ENCODE results near the gene PCDHGA3. TPM values are rescaled to one million over a fixed set of nuclear protein-coding genes. Genes with fewer than 3 reads are reported as not detected.

The PCDHGA3 gene
- total RNA-seq, 1 donor = 2.9 TPM

GRCh38 chr5:141362719-141363118 lies 19.1 kb downstream of the PCDHGA3 start:
- Histone ChIP-seq H3K9me3 (ENCODE audit: low read depth, low read length) (peaks cover 33% of the 10 kb centered on the region), H3K4me1 (ENCODE audit: insufficient read depth, low read length) (no peaks in the 10 kb centered on the region), H4K20me1 (ENCODE audit: insufficient read depth, low read length) (no peaks in the 10 kb centered on the region), H3K27ac (ENCODE audit: low read depth, low read length) (no peak overlapping the region), H3K4me3 (ENCODE audit: insufficient read depth, low read length) (no peak overlapping the region), H3K4me2 (ENCODE audit: insufficient read depth, low read length) (no peak overlapping the region), H3K79me2 (ENCODE audit: insufficient read depth, low read length) (no peaks in the 10 kb centered on the region), H2AFZ (ENCODE audit: low read length) (no peak overlapping the region), H3K36me3 (ENCODE audit: insufficient read depth, low read length) (no peaks in the 10 kb centered on the region), H3K27me3 (ENCODE audit: insufficient read depth, low read length) (peaks cover 59% of the 10 kb centered on the region)
- no peak for TF ChIP-seq CTCF (IDR thresholded peaks at IDR 0.05; ENCODE audit: extremely low read depth, low read depth, low read length)
- no peak for DNase-seq (ENCODE audit: insufficient read length, low spot score, missing footprints)

GRCh38 chr5:141363952-141364660 lies 20.5 kb downstream of the PCDHGA3 start, which contains the start of gene PCDHGA5:
TSS of gene PCDHGA5 (plus strand) at chr5:141364162. CDS start at chr5:141364331, 169 bp downstream.
- no peaks in the 10 kb centered on the region for H3K36me3 ChIP-seq (ENCODE audit: insufficient read depth, low read length)
- no peak for DNase-seq (ENCODE audit: insufficient read length, low spot score, missing footprints)
- H3K4me3 ChIP-seq (ENCODE audit: insufficient read depth, low read length) = peak within 1 kb of the TSS; percentile 53
- TF ChIP-seq CTCF (IDR thresholded peaks at IDR 0.05; ENCODE audit: extremely low read depth, low read depth, low read length) = peak; percentile 27
- no peaks in the 10 kb centered on the region for H3K79me2 ChIP-seq (ENCODE audit: insufficient read depth, low read length)
- H3K27ac ChIP-seq (ENCODE audit: low read depth, low read length) = no peak within 1 kb of the TSS
- no peak within 1 kb of the TSS for H2AFZ ChIP-seq (ENCODE audit: low read length)
- H3K4me1 ChIP-seq (ENCODE audit: insufficient read depth, low read length) = no peaks in the 10 kb centered on the region
- H3K4me2 ChIP-seq (ENCODE audit: insufficient read depth, low read length) = peak within 1 kb of the TSS; percentile 36
- H3K9me3 ChIP-seq (ENCODE audit: low read depth, low read length) = peaks cover 33% of the 10 kb centered on the region
- no peaks in the 10 kb centered on the region for H4K20me1 ChIP-seq (ENCODE audit: insufficient read depth, low read length)
- peaks cover 64% of the 10 kb centered on the region for H3K27me3 ChIP-seq (ENCODE audit: insufficient read depth, low read length)

DNA sequence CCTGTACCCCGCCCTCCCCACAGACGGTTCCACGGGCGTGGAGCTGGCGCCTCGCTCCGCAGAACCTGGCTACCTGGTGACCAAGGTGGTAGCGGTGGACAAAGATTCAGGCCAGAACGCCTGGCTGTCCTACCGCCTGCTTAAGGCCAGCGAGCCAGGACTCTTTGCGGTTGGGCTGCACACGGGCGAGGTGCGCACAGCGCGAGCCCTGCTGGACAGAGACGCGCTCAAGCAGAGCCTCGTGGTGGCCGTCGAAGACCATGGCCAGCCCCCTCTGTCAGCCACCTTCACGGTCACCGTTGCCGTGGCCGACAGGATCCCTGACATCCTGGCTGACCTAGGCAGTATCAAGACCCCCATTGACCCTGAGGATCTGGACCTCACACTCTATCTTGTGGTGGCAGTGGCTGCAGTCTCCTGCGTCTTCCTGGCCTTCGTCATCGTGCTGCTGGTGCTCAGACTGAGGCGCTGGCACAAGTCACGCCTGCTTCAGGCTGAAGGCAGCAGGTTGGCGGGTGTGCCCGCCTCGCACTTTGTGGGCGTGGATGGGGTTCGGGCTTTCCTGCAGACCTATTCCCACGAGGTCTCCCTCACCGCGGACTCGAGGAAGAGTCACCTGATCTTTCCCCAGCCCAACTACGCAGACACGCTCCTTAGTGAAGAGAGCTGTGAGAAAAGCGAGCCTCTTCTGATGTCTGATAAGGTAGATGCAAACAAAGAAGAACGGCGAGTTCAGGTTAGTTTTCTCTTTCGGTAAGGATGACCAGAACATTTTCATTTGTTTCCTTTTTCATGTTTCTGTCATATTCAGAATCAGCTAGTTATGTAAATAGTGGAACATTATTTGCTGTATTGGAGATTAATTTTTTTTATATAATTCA lies 22.6 kb downstream of the PCDHGA3 start:
- Histone ChIP-seq H2AFZ (ENCODE audit: low read length) (no peak overlapping the region), H4K20me1 (ENCODE audit: insufficient read depth, low read length) (no peaks in the 10 kb centered on the region), H3K27ac (ENCODE audit: low read depth, low read length) (no peak overlapping the region), H3K9me3 (ENCODE audit: low read depth, low read length) (peaks cover 30% of the 10 kb centered on the region), H3K4me2 (ENCODE audit: insufficient read depth, low read length) (no peak overlapping the region), H3K4me3 (ENCODE audit: insufficient read depth, low read length) (no peak overlapping the region), H3K27me3 (ENCODE audit: insufficient read depth, low read length) (peaks cover 56% of the 10 kb centered on the region), H3K36me3 (ENCODE audit: insufficient read depth, low read length) (no peaks in the 10 kb centered on the region), H3K79me2 (ENCODE audit: insufficient read depth, low read length) (no peaks in the 10 kb centered on the region), H3K4me1 (ENCODE audit: insufficient read depth, low read length) (no peaks in the 10 kb centered on the region)
- no peak for TF ChIP-seq CTCF (IDR thresholded peaks at IDR 0.05; ENCODE audit: extremely low read depth, low read depth, low read length)
- no peak for DNase-seq (ENCODE audit: insufficient read length, low spot score, missing footprints)

Data from osteoblast (primary cell).